PC-9 (cell line): ENCODE data around the gene GPR176. TPM values are rescaled to one million over a fixed set of nuclear protein-coding genes. Genes with fewer than 3 reads are reported as not detected.

Source experiments
- BruUV-seq: library from RNA; stranded (reverse); fragments of 400-500 nt; replicated peaks from 2 replicates; lab custom pipeline; 2021; lab: Mats Ljungman, UMichigan
- CTCF ChIA-PET: fragments of 300-600 bp; sonication (Branson Sonifier 250); formaldehyde crosslinking; loops from one replicate; lab custom pipeline; 2022; ENCODE audit warnings: antibody characterized with exemption; lab: Charles Lee
- POLR2A ChIA-PET: fragments of 300-600 bp; sonication (Branson Sonifier 250); formaldehyde crosslinking; loops from one replicate; lab custom pipeline; 2022; ENCODE audit warnings: antibody characterized with exemption; ENCODE audit not compliant: unreplicated experiment; lab: Charles Lee
- DNase-seq, 2 experiments: peaks; one replicate each; pipeline versions ENCODE4 v3.0.0 to v3.0.0-alpha.2; 2015 to 2022; ENCODE audit warnings: mixed read lengths in 1 of 2
- H2AFZ ChIP-seq: fragments of 200-600 bp; sonication (generic); 2 replicates; pipeline ENCODE4 v1.8.1; 2017; ENCODE audit warnings: antibody characterized with exemption
- H3F3A ChIP-seq: fragments of 200-600 bp; sonication (generic); 2 replicates; pipeline ENCODE4 v1.8.1; 2017; ENCODE audit warnings: antibody characterized with exemption, mild to moderate bottlenecking, low read depth; ENCODE audit not compliant: insufficient read depth
- H3K27ac ChIP-seq: fragments of 200-600 bp; sonication (generic); 2 replicates; pipeline ENCODE4 v1.6.1; 2016; ENCODE audit warnings: mixed run types
- H3K27me3 ChIP-seq: fragments of 200-600 bp; sonication (generic); 2 replicates; pipeline ENCODE4 v1.6.1; 2016; ENCODE audit warnings: low read depth, mixed run types; ENCODE audit not compliant: insufficient read depth
- H3K36me3 ChIP-seq: fragments of 200-600 bp; sonication (generic); 2 replicates; pipeline ENCODE4 v1.6.1; 2016; ENCODE audit warnings: low read depth, mixed run types
- H3K4me1 ChIP-seq: fragments of 200-600 bp; sonication (generic); replicated peaks from 2 replicates; pipeline ENCODE4 v1.6.1; 2016; ENCODE audit warnings: mixed run types; ENCODE audit not compliant: insufficient read depth
- H3K4me2 ChIP-seq: fragments of 200-600 bp; sonication (generic); 2 replicates; pipeline ENCODE4 v1.6.1; 2017; ENCODE audit warnings: mixed run types
- H3K4me3 ChIP-seq: fragments of 200-600 bp; sonication (generic); 2 replicates; pipeline ENCODE4 v1.6.1; 2016; ENCODE audit warnings: mixed run types
- H3K79me2 ChIP-seq: fragments of 200-600 bp; sonication (generic); 2 replicates; pipeline ENCODE4 v1.6.1; 2017; ENCODE audit warnings: low read depth, mixed run types
- H3K9me2 ChIP-seq: fragments of 200-600 bp; sonication (generic); 2 replicates; pipeline ENCODE4 v1.8.1; 2017; ENCODE audit warnings: mild to moderate bottlenecking; ENCODE audit not compliant: insufficient read depth
- H3K9me3 ChIP-seq: fragments of 200-600 bp; sonication (generic); 2 replicates; pipeline ENCODE4 v1.8.1; 2016; ENCODE audit warnings: low read depth; ENCODE audit not compliant: insufficient read depth
- H4K20me1 ChIP-seq: fragments of 200-600 bp; sonication (generic); 2 replicates; pipeline ENCODE4 v1.8.1; 2017; ENCODE audit not compliant: insufficient read depth
- CTCF ChIP-seq: fragments of 200-600 bp; sonication (generic); conservative IDR thresholded peaks from 2 replicates; pipeline ENCODE4 v1.6.1; 2017; ENCODE audit warnings: mixed run types, antibody characterized with exemption, mild to moderate bottlenecking, moderate library complexity
- EZH2 ChIP-seq: fragments of 200-600 bp; sonication (generic); IDR thresholded peaks from 2 replicates; pipeline ENCODE4 v1.8.0; 2017; ENCODE audit warnings: antibody characterized with exemption, low read depth
- intact Hi-C: fragments of 100-400 bp; cut with micrococcal nuclease; formaldehyde crosslinking; loops from one replicate; pipeline ENCODE4 v1.10.0; 2022; ENCODE audit not compliant: unreplicated experiment
- total RNA-seq: library from RNA; stranded (reverse); gene quantifications from 2 replicates; pipeline ENCODE4 v1.2.3, GENCODE V29; 2021

Gene GPR176
- total RNA-seq, 1 experiment from 2014 or later: 4.7 TPM

- ChIA-PET CTCF (no interaction called here), POLR2A (no interaction called here)
- Histone ChIP-seq H3K4me3 (no peak overlapping the region), H3K36me3 (0 out of 2 replicates have a peak, but pooled peaks cover 7% of the 10 kb centered on the region), H3K9me3 (no peaks in the 10 kb centered on the region), H3K79me2 (no peaks in the 10 kb centered on the region), H3K4me1 (no peaks in the 10 kb centered on the region), H3K27me3 (no peaks in the 10 kb centered on the region), H2AFZ (no peak overlapping the region), H3K27ac (no peak overlapping the region), H3K9me2 (no peaks in the 10 kb centered on the region), H3F3A (no peaks in the 10 kb centered on the region), H4K20me1 (no peaks in the 10 kb centered on the region), H3K4me2 (no peak overlapping the region)
- no peak for DNase-seq
- BruUV-seq: no TSS peak
- TF ChIP-seq CTCF (no peak), EZH2 (no peak)
- intact Hi-C loops: no loop called here
Measured at GRCh38 chr15:39947401-39948197, 27.5 kb upstream of the GPR176 start.

- H4K20me1 ChIP-seq: no peaks in the 10 kb centered on the region
- H2AFZ ChIP-seq: no peak overlapping the region
- H3K36me3 ChIP-seq: 0 out of 2 replicates have a peak, but pooled peaks cover 7% of the 10 kb centered on the region
- no peaks in the 10 kb centered on the region for H3K27me3 ChIP-seq
- BruUV-seq: no TSS peak
- H3K9me2 ChIP-seq: no peaks in the 10 kb centered on the region
- no peak for DNase-seq
- H3K9me3 ChIP-seq: no peaks in the 10 kb centered on the region
- POLR2A ChIA-PET: no interaction called here
- intact Hi-C loops: no loop called here
- H3K4me1 ChIP-seq: no peaks in the 10 kb centered on the region
- H3F3A ChIP-seq: no peaks in the 10 kb centered on the region
- no peak overlapping the region for H3K27ac ChIP-seq
- TF ChIP-seq CTCF (no peak), EZH2 (no peak)
- H3K4me3 ChIP-seq: no peak overlapping the region
- no peak overlapping the region for H3K4me2 ChIP-seq
- H3K79me2 ChIP-seq: no peaks in the 10 kb centered on the region
- CTCF ChIA-PET: no interaction called here
Measured at GRCh38 chr15:39946862-39947261, 26.8 kb upstream of the GPR176 start.

GRCh38 chr15:39944726-39945125, 24.7 kb upstream of the GPR176 start:
- DNase-seq: no peak
- Histone ChIP-seq H3K36me3 (0 out of 2 replicates have a peak, but pooled peaks cover 7% of the 10 kb centered on the region), H3K27me3 (no peaks in the 10 kb centered on the region), H4K20me1 (no peaks in the 10 kb centered on the region), H3K9me2 (no peaks in the 10 kb centered on the region), H2AFZ (no peak overlapping the region), H3K4me2 (no peak overlapping the region), H3K4me1 (no peaks in the 10 kb centered on the region), H3K9me3 (no peaks in the 10 kb centered on the region), H3K79me2 (no peaks in the 10 kb centered on the region), H3K4me3 (no peak overlapping the region), H3F3A (no peaks in the 10 kb centered on the region), H3K27ac (no peak overlapping the region)
- ChIA-PET POLR2A (interaction anchor here (0.6 kb wide), 1 partner anchor 19 kb away, joined by 6 read pairs; no protein-coding TSS in a partner anchor), CTCF (interaction anchor here (0.6 kb wide), 1 partner anchor 163 kb away, joined by 3 read pairs; no protein-coding TSS in a partner anchor)
- intact Hi-C loops: no loop called here
- BruUV-seq: no TSS peak
- TF ChIP-seq CTCF (no peak), EZH2 (no peak)
